OCI-LY1 (cell line): ENCODE measurements around the gene ADAMTS8.

ENCODE experiments used
- H2AFZ ChIP-seq: fragments of 200-600 bp; sonication (generic), shearing (Covaris generic); 2 replicates; pipeline ENCODE4 v1.6.0; 2014; ENCODE audit warnings: antibody characterized with exemption, mild to moderate bottlenecking, low read length
- H3F3A ChIP-seq: fragments of 200-600 bp; sonication (generic), shearing (Covaris generic); 2 replicates; pipeline ENCODE4 v1.6.0; 2014; ENCODE audit warnings: mild to moderate bottlenecking, antibody characterized with exemption, low read length, moderate library complexity; ENCODE audit not compliant: insufficient read depth
- H3K27ac ChIP-seq: fragments of 200-600 bp; sonication (generic); 2 replicates; pipeline ENCODE4 v1.5.1; 2014; ENCODE audit warnings: low read length, mixed run types, mild to moderate bottlenecking, low read depth; ENCODE audit not compliant: poor library complexity, severe bottlenecking
- H3K27me3 ChIP-seq: fragments of 200-600 bp; sonication (generic); 2 replicates; pipeline ENCODE4 v1.6.0; 2014; ENCODE audit warnings: antibody characterized with exemption, mild to moderate bottlenecking, low read length, moderate library complexity; ENCODE audit not compliant: insufficient read depth
- H3K36me3 ChIP-seq: fragments of 200-600 bp; sonication (generic); 2 replicates; pipeline ENCODE4 v1.6.1; 2014; ENCODE audit warnings: mild to moderate bottlenecking, antibody characterized with exemption, low read length, moderate library complexity, mixed read lengths; ENCODE audit not compliant: insufficient read depth
- H3K4me1 ChIP-seq: fragments of 200-600 bp; sonication (generic); 2 replicates; pipeline ENCODE4 v1.5.1; 2014; ENCODE audit warnings: mild to moderate bottlenecking, low read length, moderate library complexity; ENCODE audit not compliant: insufficient read depth, severe bottlenecking
- H3K4me2 ChIP-seq: fragments of 200-600 bp; sonication (generic), shearing (Covaris generic); 2 replicates; pipeline ENCODE4 v1.6.1; 2014; ENCODE audit warnings: low read length
- H3K4me3 ChIP-seq: fragments of 200-600 bp; sonication (generic); 2 replicates; pipeline ENCODE4 v1.5.1; 2014; ENCODE audit warnings: low read length, low read depth, mild to moderate bottlenecking, mixed read lengths; ENCODE audit not compliant: poor library complexity, severe bottlenecking
- H3K79me2 ChIP-seq: fragments of 200-600 bp; shearing (Covaris generic); 2 replicates; pipeline ENCODE4 v1.6.1; 2016; ENCODE audit warnings: mixed run types, low read length, mixed read lengths; ENCODE audit not compliant: insufficient read depth
- H3K9ac ChIP-seq: fragments of 200-600 bp; sonication (generic), shearing (Covaris generic); 2 replicates; pipeline ENCODE4 v1.6.1; 2014; ENCODE audit warnings: mild to moderate bottlenecking, low read length, mixed read lengths
- H3K9me2 ChIP-seq: fragments of 200-600 bp; sonication (generic), shearing (Covaris generic); 2 replicates; pipeline ENCODE4 v1.6.1; 2014; ENCODE audit warnings: low read depth, mild to moderate bottlenecking, low read length, mixed read lengths
- H3K9me3 ChIP-seq: fragments of 200-600 bp; shearing (Covaris generic); 2 replicates; pipeline ENCODE4 v1.6.1; 2014; ENCODE audit warnings: low read length, mixed read lengths
- H4K20me1 ChIP-seq: fragments of 200-600 bp; sonication (generic), shearing (Covaris generic); 2 replicates; pipeline ENCODE4 v1.6.0; 2016; ENCODE audit warnings: mild to moderate bottlenecking, low read length; ENCODE audit not compliant: insufficient read depth
- CTCF ChIP-seq: fragments of 200-600 bp; sonication (generic), shearing (Covaris generic); IDR thresholded peaks from 2 replicates; pipeline ENCODE4 v1.5.1; 2017; ENCODE audit warnings: mild to moderate bottlenecking, antibody characterized with exemption, low read length, moderate library complexity, mixed read lengths
- EZH2 ChIP-seq: fragments of 200-600 bp; sonication (generic), shearing (Covaris generic); IDR thresholded peaks from 2 replicates; pipeline ENCODE4 v1.8.0; 2017; ENCODE audit warnings: borderline replicate concordance, mixed run types, mild to moderate bottlenecking, antibody characterized with exemption, low read length, moderate library complexity, mixed read lengths

The ADAMTS8 gene

DNA sequence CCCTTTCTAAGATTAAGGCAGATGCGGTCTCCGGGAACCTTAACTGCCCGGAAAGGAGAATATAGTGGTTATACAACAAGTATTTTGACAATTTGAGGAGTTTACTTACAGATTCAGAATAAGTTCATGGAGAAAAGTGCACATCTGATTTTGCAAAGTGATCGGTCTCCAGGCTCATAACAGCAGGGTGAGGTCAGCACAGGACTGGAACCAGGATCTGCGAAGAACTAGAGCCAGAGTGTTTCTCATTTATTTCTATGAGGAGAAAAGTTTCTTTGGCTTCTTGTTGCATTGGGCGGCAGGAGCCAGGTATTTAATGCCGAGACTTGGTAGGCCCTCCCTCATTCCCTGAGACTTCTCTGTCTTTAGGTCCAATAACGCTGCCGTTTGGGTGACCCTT is 23.8 kb upstream of the ADAMTS8 start:
- Histone ChIP-seq H3K27me3 (no peaks in the 10 kb centered on the region), H3K4me2 (no peak overlapping the region)

GRCh38 chr11:130451231-130452019 is 23.0 kb upstream of the ADAMTS8 start:
- Histone ChIP-seq H3F3A (no peaks in the 10 kb centered on the region), H4K20me1 (no peaks in the 10 kb centered on the region), H3K9me3 (no peaks in the 10 kb centered on the region), H3K27ac (no peak overlapping the region), H3K4me2 (no peak overlapping the region), H3K4me1 (no peaks in the 10 kb centered on the region), H2AFZ (no peak overlapping the region), H3K27me3 (no peaks in the 10 kb centered on the region), H3K4me3 (no peak overlapping the region), H3K79me2 (no peaks in the 10 kb centered on the region), H3K9ac (no peak overlapping the region), H3K9me2 (no peaks in the 10 kb centered on the region), H3K36me3 (no peaks in the 10 kb centered on the region)
- TF ChIP-seq EZH2 = no peak

More for the DNA sequence above, 23.8 kb upstream of the ADAMTS8 start:
- no peak for TF ChIP-seq CTCF
- TF ChIP-seq EZH2 = no peak
- no peaks in the 10 kb centered on the region for H3K79me2 ChIP-seq
- H3K36me3 ChIP-seq = no peaks in the 10 kb centered on the region
- no peak overlapping the region for H2AFZ ChIP-seq
- no peak overlapping the region for H3K9ac ChIP-seq
- H3K4me3 ChIP-seq = no peak overlapping the region
- H3K9me2 ChIP-seq = no peaks in the 10 kb centered on the region
- H3K27ac ChIP-seq = no peak overlapping the region
- no peaks in the 10 kb centered on the region for H3K4me1 ChIP-seq
- no peaks in the 10 kb centered on the region for H3F3A ChIP-seq
- no peaks in the 10 kb centered on the region for H3K9me3 ChIP-seq
- H4K20me1 ChIP-seq = no peaks in the 10 kb centered on the region

GRCh38 chr11:130449996-130450769 is 21.8 kb upstream of the ADAMTS8 start:
- Histone ChIP-seq H3K4me1 (no peaks in the 10 kb centered on the region), H3K9ac (no peak overlapping the region), H3K4me3 (no peak overlapping the region), H3K9me3 (no peaks in the 10 kb centered on the region), H3K27me3 (no peaks in the 10 kb centered on the region), H3K36me3 (no peaks in the 10 kb centered on the region), H3K4me2 (no peak overlapping the region), H3F3A (no peaks in the 10 kb centered on the region), H3K79me2 (no peaks in the 10 kb centered on the region), H3K27ac (no peak overlapping the region), H2AFZ (no peak overlapping the region), H3K9me2 (no peaks in the 10 kb centered on the region), H4K20me1 (no peaks in the 10 kb centered on the region)
- TF ChIP-seq CTCF (no peak), EZH2 (no peak)
